ENCODE results near the gene COL9A3.
"Not testable (repeated sequence)": the region's sequence is repeated elsewhere in the genome, so short reads cannot be mapped to it uniquely, and the experiment has no call there.

COL9A3 gene

DNA sequence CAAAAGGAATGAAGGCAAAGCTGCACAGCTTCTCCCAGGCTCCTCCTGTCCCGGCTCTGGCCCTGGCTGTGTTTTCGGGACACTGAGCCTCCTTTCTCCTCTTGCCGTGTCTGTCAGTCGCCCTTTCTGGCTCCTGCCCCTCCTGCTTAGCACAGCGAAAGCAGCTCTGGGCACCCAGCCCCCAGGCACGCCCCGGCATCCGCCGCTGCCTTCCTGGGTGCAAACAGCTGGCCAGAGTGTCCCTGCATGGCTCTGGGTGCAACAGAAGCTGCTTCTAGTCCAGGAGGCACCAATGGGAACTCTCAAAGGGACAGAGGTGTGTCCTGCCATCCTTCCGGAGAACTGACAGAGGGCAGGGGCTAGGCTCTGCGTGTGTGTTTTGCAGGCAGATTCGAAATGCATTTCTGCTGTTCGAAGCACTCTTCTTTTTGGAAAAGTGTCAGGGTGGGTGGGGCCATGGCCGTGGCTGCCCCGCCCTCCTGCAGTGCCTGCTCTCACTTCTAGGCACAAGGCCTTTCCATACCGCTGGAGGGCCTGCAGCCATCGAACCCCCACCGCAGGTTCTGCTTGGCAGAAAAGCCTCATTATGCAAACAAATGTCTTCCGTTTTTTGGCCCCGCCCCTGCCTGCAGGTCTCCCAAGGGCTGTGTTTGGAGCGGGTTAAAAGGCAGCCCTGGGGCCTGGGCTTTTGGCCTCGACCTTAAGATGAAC lies 15.5 kb downstream of the COL9A3 start:
- FAIRE-seq (peak; percentile 93), DNase-seq (ENCODE audit: insufficient read length, low spot score) (peak; percentile 76)

DNA sequence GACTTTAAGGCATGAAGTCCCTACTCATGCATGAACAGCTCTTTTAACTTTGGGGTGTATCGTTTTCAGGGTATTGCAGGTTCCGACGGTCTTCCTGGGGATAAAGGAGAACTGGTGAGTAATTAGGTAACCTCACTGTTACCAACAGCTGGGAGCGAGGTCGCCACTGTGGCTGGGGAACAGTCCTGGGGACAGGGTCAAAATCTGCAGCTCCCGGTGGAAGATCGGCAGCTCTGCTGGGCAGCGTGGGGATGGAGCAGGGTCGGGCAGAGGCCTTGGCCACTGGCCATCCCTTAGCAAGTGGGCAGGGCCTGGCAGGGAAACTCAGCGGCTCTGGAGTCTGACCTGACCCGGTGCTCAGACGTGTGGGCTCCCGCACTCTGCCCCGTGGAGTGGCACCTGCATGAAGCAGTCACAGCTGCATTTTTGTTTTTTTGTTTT lies 16.1 kb downstream of the COL9A3 start:
- DNase-seq (ENCODE audit: insufficient read length, low spot score) (no peak), FAIRE-seq (no peak)

DNA sequence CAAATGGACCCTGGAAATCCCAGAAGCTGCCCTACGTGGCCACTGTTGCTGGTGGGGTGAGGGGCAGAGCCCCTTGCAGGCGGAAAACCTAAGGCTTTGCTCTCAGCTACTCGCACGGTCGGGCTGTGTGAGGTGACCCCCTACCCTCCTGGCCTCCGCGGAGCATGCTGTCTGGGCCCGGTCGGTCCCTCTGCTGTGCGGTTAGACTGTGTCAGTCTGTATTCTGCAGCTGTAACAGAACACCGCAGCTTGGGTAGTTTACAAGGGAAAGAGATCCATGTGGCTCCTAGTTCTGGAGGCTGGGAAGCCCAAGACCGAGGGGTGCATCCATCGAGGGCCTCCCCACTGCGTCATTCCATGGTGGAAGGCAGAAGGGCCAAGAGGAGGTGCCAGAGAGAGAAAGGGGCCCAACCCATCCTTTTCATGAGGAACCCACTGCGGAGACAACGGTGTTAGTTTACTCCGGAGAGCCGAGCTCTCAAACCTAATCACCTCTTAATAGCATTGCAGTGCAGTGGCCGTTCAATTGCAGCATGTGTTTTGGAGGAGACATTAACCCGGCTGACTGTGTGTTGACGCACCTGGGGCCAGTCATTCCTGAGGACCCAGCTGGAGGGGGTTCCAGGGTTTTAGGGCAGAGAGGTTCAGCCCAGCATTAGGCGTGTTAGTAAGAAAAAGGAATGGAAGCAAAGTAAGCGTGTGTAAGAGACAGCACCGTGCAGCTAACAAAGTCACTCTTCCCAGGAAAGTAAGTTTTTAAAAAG lies 18.3 kb downstream of the COL9A3 start:
- no peak for FAIRE-seq
- DNase-seq (ENCODE audit: insufficient read length, low spot score): no peak

DNA sequence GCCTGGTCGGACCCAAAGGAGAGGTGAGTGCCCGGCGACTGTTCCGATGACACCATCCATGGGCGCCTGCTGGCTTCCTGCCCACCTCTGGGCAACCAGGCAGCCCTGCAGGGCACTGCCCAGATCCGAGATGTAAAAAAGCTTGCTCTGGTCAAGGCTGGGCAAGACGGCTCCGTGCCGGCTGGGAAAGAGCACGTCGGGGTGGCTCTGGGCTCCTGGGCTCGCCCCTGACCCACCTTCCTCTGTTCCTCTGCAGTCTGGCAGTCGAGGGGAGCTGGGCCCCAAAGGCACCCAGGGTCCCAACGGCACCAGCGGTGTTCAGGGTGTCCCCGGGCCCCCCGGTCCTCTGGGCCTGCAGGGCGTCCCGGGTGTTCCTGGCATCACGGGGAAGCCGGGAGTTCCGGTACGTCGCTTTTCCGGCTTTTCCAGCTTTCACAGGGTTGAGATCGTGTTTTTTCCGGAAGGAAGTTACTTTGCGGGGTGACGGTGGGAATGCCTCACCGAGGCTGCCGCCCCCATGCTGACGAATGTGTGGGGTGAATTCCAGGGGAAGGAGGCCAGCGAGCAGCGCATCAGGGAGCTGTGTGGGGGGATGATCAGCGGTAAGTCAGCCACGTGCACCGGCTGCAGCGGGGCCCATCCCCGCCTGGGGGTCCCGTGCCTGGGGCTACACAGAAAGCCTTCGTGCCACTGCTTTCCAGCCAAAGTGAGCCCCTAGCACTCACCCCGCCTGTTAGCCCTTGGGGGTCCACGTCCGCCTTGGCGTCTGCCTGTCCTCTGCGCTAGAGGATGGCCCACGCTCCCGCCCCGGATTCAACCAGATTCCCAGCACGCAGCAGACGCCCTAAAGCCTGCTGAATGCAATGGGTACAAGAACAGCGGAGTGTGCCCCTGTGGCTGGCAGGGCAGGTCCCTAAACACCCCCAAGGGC lies 19.3 kb downstream of the COL9A3 start:
- no peak for FAIRE-seq
- DNase-seq (ENCODE audit: insufficient read length, low spot score): no peak

DNA sequence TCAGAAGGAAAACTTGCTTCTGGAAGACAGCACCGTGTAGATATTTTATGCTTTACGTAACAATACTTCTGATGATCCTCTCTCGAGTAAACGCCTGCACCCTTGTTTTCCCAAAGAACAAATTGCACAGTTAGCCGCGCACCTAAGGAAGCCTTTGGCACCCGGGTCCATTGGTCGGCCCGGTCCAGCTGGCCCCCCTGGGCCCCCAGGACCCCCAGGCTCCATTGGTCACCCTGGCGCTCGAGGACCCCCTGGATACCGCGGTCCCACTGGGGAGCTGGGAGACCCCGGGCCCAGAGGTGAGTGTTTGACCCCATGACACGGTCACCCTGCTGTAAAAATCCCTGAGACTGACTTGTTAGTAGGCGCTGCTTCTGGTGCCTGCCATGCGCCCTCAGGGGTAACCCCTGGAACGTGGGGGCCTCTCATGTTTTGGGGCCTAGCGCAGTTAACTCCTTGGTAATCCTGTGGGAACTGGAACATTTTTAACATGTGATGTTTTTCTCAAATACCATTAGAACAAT lies 20.2 kb downstream of the COL9A3 start:
- no peak for DNase-seq (ENCODE audit: insufficient read length, low spot score)
- FAIRE-seq: no peak

DNA sequence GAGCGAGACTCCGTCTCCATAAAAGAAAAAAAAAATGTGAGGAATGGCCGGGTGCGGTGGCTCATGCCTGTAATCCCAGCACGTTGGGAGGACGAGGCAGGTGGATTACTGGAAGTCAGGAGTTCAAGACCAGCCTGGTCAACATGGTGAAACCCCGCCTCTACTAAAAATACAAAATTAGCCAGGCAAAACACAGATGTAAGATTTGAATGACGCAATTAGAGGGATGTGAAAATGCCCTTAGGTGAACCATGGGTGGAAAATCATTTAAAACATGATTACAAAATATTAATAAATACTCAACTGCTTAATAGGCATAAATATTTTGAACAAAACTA lies 20.9 kb downstream of the COL9A3 start:
- no peak for FAIRE-seq
- no peak for DNase-seq (ENCODE audit: insufficient read length, low spot score)

DNA sequence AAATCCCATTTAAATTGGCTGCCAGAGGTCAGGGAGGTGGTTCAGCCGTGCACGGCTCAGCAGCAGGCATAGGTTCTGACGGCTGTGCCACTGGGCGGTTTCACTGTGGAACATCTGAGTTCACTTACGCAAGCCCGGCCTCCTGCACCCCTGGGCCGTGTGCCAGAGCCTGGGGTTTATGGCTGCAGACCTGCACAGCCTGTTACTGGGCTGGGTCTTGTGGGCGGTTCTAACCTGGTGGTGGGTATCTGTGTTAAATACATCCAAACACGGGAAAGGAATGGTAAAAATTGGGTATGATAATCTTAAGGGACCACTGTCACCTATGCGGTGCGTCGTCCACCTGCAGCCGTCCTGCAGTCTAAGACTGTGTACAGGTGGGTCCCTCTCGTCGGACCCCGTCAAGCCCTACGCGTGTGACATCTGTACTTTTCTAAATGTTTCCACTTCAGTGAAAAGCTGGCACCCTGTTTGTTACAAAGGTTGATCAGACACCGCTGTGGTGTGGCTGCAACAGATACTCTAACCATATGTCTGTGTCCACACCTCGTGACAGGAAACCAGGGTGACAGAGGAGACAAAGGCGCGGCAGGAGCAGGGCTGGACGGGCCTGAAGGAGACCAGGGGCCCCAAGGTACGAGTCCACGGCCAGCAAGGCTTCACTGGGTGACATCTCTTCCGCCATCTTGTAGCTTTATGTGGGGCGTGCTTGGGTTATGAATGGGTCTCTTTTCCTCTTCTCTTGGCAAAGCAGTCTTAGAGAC lies 21.5 kb downstream of the COL9A3 start:
- peak; percentile 63 for FAIRE-seq
- peak; percentile 48 for DNase-seq (ENCODE audit: insufficient read length, low spot score)

DNA sequence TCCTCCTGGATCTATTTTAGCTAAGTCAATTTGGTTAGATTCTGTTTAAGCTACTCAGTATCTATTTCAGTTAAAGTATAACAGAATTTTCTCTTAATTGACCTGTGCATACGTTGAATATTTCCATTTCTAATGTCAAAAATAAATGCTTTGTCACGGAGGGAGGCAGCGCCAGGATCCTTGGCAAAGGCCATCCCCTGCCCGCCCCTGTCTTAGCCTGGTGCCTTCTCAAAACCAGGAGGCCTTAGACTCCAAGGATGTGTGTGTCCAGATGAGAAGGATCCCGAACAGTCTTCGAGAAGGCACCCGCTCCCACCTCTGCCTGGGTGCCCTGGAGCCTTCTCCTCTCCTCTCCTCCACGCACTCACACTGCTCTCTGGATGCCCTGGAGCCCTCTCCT lies 22.4 kb downstream of the COL9A3 start:
- DNase-seq (ENCODE audit: insufficient read length, low spot score) (no peak), FAIRE-seq (no peak)

DNA sequence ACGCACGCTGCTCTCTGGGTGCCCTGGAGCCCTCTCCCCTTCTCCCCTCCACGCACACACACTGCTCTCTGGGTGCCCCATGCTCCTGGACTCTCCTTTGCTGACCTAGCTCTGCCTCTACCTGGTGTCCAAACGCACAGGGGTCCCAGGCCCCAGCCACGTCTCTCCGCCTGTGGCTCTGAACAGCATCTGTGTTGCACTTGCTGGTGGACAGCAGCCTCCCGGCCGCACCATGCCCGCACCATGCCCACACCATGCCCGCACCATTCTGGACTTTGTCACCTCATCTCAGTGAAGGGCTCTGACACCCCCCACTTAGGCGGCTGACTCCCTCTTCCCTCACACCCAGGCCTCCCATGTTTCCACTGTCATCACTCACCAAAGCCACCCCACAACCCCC lies 23.0 kb downstream of the COL9A3 start:
- no peak for FAIRE-seq
- no peak for DNase-seq (ENCODE audit: insufficient read length, low spot score)

DNA sequence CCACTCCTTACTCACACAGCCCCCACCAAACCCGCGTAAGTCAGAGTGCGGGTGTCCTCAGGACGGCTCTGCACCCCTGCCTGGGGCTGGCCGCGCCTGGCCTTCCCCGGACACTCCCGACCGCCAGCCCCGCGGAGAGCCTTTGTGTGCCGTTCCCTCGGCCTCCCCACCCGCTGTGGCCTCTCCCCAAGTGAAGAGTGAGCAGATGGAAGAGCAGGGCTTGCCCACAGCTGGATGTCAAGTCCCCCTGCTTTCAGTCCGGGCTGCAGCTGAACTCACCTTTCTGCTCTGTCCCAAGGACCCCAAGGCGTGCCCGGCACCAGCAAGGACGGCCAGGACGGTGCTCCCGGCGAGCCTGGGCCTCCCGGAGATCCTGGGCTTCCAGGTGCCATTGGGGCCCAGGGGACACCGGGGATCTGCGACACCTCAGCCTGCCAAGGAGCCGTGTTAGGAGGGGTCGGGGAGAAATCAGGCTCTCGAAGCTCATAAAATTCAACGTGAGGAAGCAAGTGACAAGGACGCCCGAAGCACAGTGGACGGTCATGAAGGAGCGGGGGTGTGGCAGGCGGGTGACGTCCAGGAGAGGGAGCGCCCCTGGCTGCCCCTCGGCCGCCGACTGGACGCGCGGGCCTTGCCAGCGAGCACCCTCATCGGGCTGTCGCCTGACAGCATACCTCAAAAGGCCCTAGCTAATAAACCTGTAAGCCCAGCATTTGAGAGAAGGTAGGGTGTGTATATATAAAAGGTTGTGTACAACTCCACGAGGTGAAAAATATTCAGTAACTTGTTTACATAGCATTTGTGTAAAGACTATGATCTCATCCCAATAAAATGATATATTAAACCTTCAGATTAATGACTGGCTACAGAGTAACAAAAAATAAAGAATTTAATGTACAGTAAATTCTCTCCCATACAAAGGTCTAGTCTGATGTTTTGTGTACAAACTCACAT lies 23.7 kb downstream of the COL9A3 start:
- DNase-seq (ENCODE audit: insufficient read length, low spot score) (no peak), FAIRE-seq (no peak)

DNA sequence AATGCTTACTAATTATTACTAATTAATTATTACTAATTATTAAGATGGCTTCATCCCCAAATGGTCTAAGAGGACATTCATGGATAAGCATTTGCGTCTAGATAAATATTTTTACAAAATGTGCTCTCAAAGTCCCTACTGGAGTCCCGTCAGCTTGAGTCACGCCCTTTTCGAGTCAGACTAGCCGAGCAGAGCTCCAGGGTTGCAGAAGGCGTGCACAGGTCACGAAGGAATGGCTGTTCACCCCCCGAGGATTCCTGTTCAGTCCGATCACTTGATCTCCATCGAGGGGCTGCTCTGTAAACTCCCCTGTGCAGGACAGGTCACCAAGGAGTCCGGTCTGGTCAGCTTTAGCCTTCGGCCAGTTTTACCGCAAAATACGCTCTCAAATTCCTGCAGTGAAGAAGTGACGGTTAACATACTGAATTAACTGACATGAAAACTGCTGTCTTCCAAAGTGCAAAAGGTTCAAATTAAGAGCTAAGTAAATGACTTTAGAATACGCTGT lies 24.9 kb downstream of the COL9A3 start:
- no peak for FAIRE-seq
- DNase-seq (ENCODE audit: insufficient read length, low spot score): no peak

DNA sequence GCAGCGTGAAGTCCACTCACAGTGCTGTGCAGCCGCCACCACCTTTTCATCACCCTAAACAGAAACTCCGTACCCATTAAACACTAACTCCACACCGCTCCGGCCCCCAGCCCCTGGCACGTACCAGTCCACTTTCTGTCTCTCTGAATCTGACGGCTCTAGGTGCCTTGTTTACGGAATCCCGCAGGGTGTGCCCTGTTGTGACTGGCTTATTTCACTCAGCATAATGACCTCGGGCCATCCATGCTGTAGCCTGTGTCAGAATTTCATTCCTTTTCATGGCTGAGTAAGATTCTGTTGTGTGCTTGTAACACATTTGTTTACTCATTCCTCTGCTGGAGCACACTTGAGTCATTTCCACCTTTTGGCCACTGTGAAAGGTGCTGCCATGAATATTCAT lies 26.8 kb downstream of the COL9A3 start:
- FAIRE-seq (no peak), DNase-seq (ENCODE audit: insufficient read length, low spot score) (no peak)

DNA sequence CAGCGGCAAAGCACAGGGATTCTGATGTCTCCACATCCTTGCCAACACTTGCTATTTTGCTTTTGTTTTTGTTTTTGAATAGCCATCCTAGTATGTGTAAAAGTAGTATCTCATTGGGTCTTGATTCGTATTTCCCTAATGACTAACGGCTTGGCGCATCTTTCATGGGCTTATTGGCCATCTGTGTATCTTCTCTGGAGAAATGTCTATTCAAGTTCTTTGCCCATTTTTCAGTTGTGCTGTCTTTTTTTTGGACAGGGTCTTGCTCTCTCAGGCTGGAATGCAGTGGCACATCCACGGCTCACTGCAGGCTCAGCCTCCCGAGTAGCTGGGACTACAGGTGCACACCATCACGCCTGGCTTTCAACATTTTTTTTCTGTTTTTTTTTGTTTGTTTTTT lies 27.3 kb downstream of the COL9A3 start:
- DNase-seq (ENCODE audit: insufficient read length, low spot score) (no peak), FAIRE-seq (no peak)

DNA sequence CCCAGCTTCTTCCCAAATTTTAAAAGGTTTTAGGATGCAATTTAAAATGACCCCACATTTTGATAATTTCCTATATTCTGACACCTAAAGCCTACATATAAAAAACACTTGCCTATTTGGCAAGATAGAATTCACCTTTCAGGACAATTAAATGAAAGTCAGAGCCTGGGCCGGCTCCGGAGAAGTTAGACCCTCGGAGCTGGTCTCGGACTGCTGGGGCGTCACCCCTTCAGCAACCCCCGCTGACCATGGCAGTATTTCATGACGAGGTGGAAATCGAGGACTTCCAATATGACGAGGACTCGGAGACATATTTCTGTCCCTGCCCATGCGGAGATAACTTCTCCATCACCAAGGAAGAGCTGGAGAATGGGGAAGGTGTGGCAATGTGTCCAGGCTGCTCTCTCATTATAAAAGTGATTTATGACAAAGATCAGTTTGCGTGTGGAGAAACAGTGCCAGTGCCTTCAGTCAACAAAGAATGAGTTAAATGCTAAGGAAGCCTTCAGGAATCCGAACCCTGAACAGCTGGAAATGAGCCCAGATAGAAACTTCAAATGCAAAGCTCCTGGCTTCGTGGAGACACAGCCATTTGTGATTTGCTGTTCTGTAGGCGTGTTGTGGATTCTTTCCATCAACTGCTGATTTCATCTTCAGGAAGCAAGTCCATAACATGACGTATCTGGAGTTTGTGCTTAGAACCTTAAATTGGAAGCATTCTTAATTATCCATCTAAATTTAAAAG lies 28.7 kb downstream of the COL9A3 start:
- no peak for FAIRE-seq
- DNase-seq (ENCODE audit: insufficient read length, low spot score): no peak

DNA sequence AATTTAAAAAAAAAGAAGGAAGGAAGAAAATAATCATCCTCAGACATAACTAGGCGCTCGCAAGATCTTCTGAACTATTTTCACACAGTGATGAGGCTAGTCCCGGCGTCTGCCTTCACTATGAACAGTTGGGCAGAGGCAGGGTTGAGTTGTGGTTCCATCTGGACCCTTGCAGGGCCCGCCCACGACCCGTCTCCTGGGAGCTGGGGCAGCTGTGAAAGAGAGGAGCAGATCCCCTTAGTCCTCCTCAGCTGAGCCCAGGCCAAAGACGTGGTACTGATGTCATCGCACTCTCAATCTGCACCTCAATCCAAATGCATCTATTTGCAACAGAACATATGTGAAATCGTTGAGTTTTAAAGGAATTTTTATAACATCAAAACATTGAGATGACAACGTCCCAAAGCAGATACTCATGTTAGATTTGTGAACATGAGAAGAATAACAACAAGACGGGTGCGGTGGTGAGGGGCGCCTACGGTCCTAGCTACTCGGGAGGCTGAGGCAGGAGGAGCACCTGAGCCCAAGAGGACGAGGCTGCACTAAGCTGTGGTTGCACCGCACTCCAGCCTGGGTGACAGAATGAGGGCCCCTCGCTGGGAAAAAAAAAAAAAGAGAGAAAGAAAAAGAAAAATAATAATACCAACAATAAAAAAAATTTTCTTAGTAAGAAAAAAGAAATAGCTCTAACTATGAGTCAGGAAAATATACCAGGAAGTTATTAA lies 29.5 kb downstream of the COL9A3 start:
- FAIRE-seq (no peak), DNase-seq (ENCODE audit: insufficient read length, low spot score) (no peak)

DNA sequence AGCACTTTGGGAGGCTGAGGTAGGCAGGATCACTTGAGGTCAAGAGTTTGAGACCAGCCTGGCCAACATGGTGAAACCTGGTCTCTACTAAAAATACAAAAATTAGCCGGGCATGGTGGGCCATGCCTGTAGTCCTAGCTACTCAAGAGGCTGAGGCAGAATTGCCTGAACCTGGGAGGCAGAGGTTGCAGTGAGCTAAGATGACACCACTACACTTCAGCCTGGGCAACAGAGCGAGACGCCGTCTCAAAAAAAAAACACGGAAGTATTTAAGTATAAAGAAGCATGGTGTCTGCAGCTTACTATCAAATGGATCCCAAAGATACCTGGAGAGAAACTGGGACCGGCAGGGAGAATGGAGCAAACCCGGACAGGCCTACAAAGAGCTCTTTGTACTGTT lies 32.1 kb downstream of the COL9A3 start:
- DNase-seq (ENCODE audit: insufficient read length, low spot score); FAIRE-seq: not testable (repeated sequence)

DNA sequence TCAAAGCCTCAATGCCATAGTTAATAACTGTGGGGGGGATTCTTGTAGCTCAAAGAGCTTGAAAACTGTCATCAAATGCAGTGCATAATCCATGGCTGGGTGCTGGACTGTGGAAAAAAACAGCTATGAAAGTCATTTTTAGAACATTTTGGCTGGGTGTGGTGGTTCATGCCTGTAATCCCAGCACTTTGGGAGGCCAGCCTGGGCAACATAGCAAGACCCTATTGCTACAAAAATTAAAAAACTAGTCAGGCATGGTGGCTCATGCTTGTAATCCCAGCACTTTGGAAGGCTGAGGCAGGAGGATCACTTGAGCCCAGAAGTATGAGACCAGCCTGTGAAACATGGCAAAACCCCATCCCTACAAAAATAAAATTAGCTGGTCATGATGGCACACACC lies 32.6 kb downstream of the COL9A3 start:
- DNase-seq (ENCODE audit: insufficient read length, low spot score) (no peak), FAIRE-seq (no peak)

Measured in GM19239 (cell line).